Adipose tissue (tissue), 3 donors: ENCODE data around the gene FAM131C. TPM values are rescaled to one million over a fixed set of nuclear protein-coding genes. Genes with fewer than 3 reads are reported as not detected.

Experiments
- H3K27ac ChIP-seq: one replicate; pipeline ENCODE4 v1.5.1; 2013; ENCODE audit warnings: low read depth, low read length
- WGBS, 3 donors: extraction: QIAGEN DNeasy Blood & Tissue Kit; methylation state at CpG; one replicate each; pipeline ENCODE4 v1.1.7; 2013; 5-methylcytosine and 5-hydroxymethylcytosine counted together
- polyA plus RNA-seq, 3 donors: library from polyadenylated mRNA; stranded (reverse); fragments of 200-250 nt; gene quantifications; one replicate each; pipeline ENCODE4 v1.2.3, GENCODE V29; 2013
- donor health status: healthy with polysubstance abuse.
- donor health status: Bipolar disorder and iron deficiency.
- donor health status: healthy.

The FAM131C gene
- polyA plus RNA-seq, 3 donors: 0.04 to 1.6 TPM; not detected in 1

DNA sequence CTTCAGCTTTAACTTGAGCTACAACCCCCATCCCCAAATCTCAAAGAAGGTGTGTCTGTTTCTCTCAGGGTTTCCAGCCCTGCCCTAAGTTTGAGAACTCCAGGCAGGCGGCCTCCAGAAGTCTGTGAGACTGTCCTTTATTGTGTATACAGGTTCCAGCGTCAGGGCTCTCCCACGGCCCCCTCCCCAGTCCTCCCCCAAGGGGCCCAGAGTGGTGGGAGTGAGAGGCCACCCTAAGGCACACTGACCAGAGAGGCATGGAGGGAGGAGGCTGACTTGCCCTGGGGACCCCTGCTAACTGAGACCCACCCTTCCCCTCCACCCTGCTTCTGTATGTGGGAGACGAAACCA, 59.6 kb downstream of the FAM131C start:
- H3K27ac ChIP-seq: no peak overlapping the region
- WGBS, 3 donors: 54 to 76% (median 71%) methylated on average over 4 of the region's 4 CpGs

- no peak overlapping the region for H3K27ac ChIP-seq
- 25 to 26% (median 26%) methylated on average over 25 to 28 of the region's 28 CpGs for WGBS, 3 donors
Measured at GRCh38 chr1:16013220-16013907, 60.1 kb downstream of the FAM131C start.

GRCh38 chr1:16012590-16013219, 60.7 kb downstream of the FAM131C start:
- H3K27ac ChIP-seq: no peak overlapping the region
- WGBS, 3 donors: 2 to 5% (median 3%) methylated on average over 35 to 36 of the region's 36 CpGs

DNA sequence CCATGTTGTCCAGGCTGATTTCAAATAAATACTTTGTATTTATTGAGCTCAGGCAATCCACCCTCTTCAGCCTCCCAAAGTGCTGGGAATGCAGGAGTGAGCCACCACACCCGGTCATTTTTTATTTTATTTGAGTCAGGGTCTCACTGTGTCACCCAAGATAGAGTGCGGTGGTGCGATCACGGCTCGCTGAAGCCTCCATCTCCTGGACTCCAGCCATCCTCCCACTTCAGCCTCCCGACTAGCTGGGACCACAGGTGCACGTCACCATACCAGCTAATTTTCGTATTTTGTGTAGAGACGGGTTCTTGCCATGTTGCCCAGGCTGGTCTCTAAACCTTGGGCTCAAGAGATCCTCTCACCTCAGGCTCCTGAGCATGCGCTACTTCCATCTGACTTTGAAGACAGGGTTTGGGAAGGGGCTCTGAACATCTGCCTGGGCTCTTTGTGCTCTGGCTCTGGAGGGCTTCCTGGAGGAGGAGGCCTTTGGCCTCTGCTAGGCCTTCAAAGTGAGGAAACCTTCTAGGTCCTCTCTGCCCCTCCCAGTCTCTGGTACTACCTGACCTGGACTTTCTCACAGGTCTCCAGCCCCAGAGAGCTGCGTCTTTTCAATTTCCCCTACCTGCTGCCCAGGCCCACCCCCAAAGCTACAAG, 61.4 kb downstream of the FAM131C start:
- 91 to 93% (median 91%) methylated on average over 11 of the region's 11 CpGs for WGBS, 3 donors
- H3K27ac ChIP-seq: no peak overlapping the region

DNA sequence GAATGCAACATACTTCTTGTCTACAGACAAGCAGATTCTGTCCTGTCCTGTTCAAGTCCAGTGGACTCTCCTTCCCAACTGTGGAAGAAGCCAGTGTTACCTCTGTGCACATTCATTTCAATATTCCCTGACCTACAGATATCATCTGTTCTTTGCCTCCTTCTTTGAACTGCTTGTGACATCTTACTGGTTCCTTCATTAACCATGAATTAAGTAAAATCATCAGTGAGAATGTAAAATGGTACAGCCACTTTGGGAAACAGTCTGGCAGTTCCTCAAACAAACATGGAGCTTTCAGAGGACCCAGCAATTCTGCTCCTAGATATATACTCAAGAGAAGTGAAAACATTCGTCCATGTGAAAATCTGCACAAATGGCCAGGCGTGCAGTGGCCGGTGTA, 62.6 kb downstream of the FAM131C start:
- WGBS, 3 donors: 96 to 97% (median 97%) methylated on average over 3 of the region's 3 CpGs
- no peak overlapping the region for H3K27ac ChIP-seq

DNA sequence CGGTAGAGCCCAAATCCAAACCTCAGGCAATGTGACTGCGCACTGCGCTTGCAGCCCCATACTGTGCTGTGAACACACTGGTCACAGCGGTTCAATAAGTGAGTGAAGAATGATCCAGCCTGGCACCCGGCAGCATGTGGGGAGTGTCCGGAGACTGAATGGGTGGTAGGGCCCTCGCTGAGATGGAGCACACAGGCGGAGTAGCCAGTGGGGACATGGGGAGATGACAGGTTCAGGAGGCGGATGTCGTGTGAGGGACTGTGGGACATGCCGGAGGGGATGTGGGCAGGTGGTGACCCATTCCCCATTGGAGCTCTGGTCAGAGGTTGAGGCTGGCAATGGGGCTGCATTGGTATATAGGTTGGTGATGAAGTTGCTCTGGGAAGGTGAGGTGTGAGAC, 63.8 kb downstream of the FAM131C start:
- H3K27ac ChIP-seq: no peak overlapping the region
- WGBS, 3 donors: 84 to 93% (median 90%) methylated on average over 11 of the region's 11 CpGs

GRCh38 chr1:16009030-16009460, 64.4 kb downstream of the FAM131C start:
- 3 to 5% (median 5%) methylated on average over 4 of the region's 4 CpGs for WGBS, 3 donors

More at GRCh38 chr1:16009030-16009460, 64.4 kb downstream of the FAM131C start:
- no peak overlapping the region for H3K27ac ChIP-seq

Other genes with a start within 250 kb of the FAM131C start
- 10 to 100 TPM; 15.7 to 28.8 (median 20.2) TPM for gene SPEN, start 225.9 kb downstream of the FAM131C start, polyA plus RNA-seq
- 10 to 100 TPM; 23.9 to 36.2 (median 33.9) TPM for gene ZBTB17, start 97.5 kb downstream of the FAM131C start, polyA plus RNA-seq
- gene SRARP, start 69.4 kb downstream of the FAM131C start, polyA plus RNA-seq: not detected
- 100 to 1,000 TPM in 2 of 3 donors, 10 to 100 TPM in 1; 60.6 to 734 (median 229) TPM for gene HSPB7, start 55.6 kb downstream of the FAM131C start, polyA plus RNA-seq
- gene CLCNKA, start 51.6 kb downstream of the FAM131C start, polyA plus RNA-seq: 1 to 10 TPM in 1 of 3 donors, under 1 TPM in 2; 0.22 to 2.4 (median 0.79) TPM
- gene CLCNKB, start 29.9 kb downstream of the FAM131C start, polyA plus RNA-seq: under 1 TPM in 2 of 3 donors, not detected in 1; 0.19 to 0.64 TPM
- gene EPHA2, start 82.4 kb upstream of the FAM131C start, polyA plus RNA-seq: 10 to 100 TPM in 1 of 3 donors, 1 to 10 TPM in 2; 4.1 to 20.0 (median 9.4) TPM
- gene ARHGEF19, start 139.0 kb upstream of the FAM131C start, polyA plus RNA-seq: 1 to 10 TPM; 5.5 to 8.4 (median 6.8) TPM
- gene CPLANE2, start 163.5 kb upstream of the FAM131C start, polyA plus RNA-seq: 1 to 10 TPM; 1.8 to 3.3 (median 3.2) TPM